ENCODE measurements around the gene SLC22A2.

The SLC22A2 gene

DNA sequence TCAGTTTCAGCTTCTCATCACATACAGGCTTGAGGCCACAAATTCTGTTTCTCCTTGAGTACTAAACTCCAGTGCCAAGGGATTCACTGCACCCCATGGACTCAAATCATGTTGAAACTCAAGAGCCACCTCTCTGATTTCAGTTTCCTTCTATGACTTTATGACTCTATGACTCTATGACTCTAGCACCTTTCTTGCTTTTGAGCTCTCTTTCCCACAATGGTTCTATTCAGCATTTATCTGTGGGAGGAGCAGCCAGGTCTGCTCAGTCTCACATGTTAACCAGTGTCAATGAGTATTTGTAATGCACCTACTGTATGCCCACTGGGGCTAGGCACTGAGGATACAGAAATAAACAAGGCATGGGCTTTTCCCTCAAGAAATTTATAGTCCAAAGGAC, 14.6 kb upstream of the SLC22A2 start:
- no peak for DNase-seq

- no peak for DNase-seq
These were observed 14.1 kb upstream of the SLC22A2 start for GRCh38 chr6:160272707-160273106.

- DNase-seq = no peak
These were observed 11.7 kb upstream of the SLC22A2 start for GRCh38 chr6:160270347-160270746.

GRCh38 chr6:160269771-160270170, 11.2 kb upstream of the SLC22A2 start:
- DNase-seq = no peak

GRCh38 chr6:160269023-160269521, 10.5 kb upstream of the SLC22A2 start:
- DNase-seq = no peak

DNA sequence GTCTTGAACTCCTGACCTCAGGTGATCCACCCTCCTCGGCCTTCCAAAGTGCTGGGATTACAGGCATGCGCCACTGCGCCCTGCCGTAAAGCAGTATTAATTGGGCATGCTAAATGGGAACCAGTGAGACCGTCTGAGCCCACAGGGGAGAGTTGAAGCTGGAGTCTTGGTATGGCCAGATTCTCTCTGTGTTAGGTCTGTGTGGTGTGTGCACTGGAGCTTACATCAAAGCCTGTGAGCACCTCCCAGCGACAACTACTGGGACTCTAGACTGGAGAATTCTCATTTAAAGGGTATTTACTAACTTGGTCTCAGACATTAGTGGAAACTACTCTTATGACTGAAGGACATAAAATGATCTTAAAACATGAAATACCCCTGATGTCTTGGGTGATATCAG, 8.5 kb upstream of the SLC22A2 start:
- no peak for DNase-seq

GRCh38 chr6:160265869-160266476, 7.4 kb upstream of the SLC22A2 start:
- no peak for DNase-seq

DNA sequence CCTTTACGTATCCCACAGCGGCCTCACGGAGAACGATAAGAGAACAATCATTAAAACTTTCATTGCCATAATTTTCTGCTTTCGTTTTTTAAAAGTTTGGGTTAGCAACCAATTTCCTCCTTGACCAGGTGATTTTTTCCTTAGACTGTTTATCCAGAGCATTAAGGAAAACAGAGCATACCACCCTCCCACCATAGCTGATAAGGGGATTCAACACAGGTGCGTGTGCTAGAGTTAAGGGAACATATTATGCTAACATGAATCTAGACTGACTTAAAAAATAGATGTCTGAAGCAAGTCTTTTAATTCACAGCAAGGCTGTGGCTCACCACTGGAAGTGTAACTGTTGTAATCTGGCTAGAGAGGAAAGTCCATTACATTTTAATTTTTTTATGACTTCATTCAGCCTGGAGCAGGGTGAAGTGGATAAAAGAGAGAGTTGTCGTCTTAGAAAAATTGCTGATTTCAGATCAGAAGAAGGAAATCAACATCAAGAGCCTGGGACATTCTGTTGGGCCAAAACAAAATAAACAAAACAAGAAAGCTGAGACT, 5.5 kb upstream of the SLC22A2 start:
- no peak for DNase-seq

GRCh38 chr6:160263196-160263939, 4.7 kb upstream of the SLC22A2 start:
- no peak for DNase-seq

DNA sequence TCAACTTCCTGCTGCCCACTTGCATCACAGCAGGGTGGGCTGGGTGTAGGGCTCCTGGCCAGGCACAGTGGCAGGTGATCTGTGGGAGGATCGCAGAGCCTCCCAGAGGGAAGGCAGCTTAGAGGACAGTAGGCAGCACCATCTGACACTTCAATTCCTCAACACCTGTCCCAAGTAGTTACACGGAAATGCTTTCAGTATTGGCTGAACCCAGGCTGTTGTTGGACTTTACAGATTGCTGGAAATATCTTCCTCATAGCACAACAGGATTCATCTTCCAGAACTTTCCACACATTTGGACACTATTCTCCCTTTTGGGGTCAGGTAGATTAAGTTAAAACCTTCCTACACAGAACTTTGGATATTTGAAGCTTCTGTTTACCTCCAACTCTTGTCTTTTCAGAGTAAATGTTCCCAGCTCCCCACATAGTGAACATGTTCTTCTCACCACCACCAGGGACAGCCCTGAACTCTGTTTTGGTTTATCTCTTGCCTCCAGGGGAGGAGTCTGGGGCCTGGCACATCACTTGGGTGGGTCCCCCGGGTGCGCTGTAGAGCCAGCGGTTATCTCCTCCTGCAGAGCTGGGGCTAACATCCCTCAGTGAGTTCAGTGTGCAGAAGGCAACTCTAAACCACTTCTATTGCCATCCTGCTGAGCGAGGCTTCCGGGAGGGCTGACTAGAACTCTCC, 3.5 kb upstream of the SLC22A2 start:
- no peak for DNase-seq

DNA sequence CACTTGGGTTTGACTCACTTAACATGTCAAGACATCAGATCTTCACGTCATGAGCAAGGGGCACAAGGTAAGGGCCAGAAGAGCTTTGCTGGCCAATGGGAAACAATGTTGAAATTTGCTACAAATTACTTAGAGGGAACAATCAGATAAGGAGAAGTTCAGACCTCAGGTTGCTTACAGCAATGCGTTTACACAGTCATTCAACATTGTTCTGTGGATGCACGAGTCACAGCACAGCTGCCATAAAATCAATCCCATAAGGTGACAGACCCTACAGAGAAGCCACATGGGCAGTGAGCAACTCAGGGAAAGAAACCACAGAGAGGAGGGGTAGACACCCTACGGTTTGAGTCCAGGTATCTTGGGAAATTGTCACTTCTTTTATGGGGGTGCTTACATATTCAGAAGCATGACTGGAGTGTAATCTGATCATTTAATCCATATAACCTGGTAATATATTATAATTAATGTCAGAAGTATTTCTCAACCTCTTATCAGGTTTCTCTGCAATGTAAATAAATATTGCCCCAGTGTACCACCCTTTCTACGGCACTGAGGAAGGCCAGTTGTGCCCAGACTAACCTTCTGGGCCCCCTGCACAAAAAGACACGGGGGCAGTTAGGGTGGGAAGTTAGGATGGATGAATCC, 2.3 kb upstream of the SLC22A2 start:
- DNase-seq = no peak

DNA sequence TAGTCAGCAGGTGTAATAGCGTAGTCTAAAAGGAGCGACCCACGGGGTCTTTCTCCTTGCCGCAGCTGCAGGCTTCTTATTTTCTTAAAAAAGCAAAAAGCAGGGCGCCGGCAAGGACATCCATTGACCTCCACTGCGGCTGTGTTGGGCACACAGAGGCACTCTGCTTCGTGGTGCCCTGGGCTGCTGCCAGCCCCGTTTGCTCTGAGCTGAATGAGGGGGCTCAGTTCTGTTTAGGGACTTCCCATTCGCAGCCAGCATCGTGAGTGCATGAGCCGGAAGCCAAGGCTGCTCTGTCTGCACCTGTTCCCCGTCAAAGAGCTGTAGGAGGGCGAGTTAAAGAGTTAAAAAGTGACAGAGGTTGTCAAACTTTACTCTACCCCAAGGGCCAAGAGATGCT, 1.7 kb upstream of the SLC22A2 start:
- no peak for DNase-seq

GRCh38 chr6:160259598-160259997, 977 bp upstream of the SLC22A2 start:
- no peak for DNase-seq

- DNase-seq = no peak
These were observed 463 bp upstream of the SLC22A2 start for GRCh38 chr6:160259143-160259425.

DNA sequence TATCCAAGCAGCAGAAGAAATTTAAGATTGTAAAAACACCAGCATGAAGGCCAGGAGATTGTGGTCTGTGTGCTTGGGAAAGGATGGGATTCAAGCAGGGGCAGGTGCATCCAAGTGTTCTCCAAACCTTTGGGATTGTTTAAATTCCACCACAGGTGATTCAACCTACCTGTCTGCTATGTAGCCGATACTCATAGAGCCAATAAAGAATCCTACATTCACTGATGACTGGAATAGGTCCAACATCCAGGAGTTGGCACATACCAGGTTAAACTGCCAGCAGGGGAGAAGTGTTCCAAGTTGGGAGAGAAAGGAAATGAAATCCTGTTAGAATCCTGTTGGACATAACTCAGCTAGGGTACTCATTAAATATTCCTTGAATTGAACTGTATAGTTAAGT, 2.2 kb downstream of the SLC22A2 start:
- no peak for DNase-seq

GRCh38 chr6:160254467-160255312, 3.9 kb downstream of the SLC22A2 start:
- DNase-seq = no peak

GRCh38 chr6:160253714-160254113, 4.9 kb downstream of the SLC22A2 start:
- no peak for DNase-seq

- no peak for DNase-seq
These were observed 5.3 kb downstream of the SLC22A2 start for GRCh38 chr6:160253292-160253691.

DNA sequence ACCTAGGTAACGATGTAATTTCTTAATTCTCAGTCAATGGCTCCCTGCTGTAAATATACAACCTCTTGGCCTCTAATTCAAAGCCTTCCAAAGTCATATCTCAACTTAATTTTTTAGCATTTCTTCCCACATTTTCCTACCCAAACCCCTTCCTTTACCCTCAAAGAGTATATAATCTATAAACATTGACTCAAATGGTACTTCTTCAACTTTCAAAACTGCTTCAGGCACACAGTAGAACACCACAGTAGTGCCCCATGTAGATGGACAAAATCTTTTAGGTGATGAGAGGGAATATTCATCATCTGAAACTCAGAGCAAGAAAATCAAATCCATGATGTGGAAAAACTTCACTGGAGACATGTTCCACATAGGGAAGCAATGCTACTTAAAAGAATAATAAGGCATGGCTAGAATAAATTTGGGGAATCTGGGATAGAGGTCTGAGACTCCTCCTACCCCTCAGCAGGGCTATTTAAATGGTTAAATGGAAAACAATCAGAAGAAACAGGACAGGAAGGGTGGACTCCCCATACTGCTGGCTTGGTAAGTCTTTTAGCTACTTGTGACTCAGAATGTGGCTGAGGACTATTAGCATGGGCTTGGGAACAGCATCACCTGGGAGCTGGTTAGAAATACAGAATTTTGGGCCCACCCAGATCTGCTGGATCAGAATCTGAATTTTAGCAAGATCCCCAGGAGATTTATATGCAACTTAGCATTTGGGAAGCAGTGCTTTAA, 6.4 kb downstream of the SLC22A2 start:
- no peak for DNase-seq

DNA sequence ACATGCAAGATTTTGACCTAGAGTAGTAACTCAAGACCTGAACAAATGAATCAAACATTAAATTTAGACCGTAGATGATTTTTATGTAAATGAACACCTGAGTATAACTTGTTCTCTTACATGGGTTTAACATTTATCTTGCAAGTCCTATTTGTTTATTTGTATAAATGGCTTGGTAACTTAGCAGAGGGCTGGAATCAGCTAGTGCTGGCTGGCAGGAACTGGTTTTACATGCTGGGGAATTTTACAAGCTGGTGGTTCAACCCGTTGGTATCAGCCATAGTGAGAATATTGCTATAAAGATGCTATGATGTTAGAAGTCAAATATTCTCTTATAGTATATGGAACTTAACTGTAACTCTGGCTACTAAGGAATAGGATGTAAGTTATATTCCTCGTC, 8.9 kb downstream of the SLC22A2 start:
- no peak for DNase-seq

GRCh38 chr6:160248538-160248937, 10.1 kb downstream of the SLC22A2 start:
- DNase-seq = no peak
